HG03196 (cell line): ENCODE measurements around the gene ALDH1A2.
"Not testable (repeated sequence)": the region's sequence is repeated elsewhere in the genome, so short reads cannot be mapped to it uniquely, and the experiment has no call there.

ENCODE experiments used
- ATAC-seq: cut with Tn5 transposase; IDR thresholded peaks from one replicate; pipeline ENCODE4 v1.9.1; 2021; ENCODE audit not compliant: unreplicated experiment

Gene ALDH1A2

DNA sequence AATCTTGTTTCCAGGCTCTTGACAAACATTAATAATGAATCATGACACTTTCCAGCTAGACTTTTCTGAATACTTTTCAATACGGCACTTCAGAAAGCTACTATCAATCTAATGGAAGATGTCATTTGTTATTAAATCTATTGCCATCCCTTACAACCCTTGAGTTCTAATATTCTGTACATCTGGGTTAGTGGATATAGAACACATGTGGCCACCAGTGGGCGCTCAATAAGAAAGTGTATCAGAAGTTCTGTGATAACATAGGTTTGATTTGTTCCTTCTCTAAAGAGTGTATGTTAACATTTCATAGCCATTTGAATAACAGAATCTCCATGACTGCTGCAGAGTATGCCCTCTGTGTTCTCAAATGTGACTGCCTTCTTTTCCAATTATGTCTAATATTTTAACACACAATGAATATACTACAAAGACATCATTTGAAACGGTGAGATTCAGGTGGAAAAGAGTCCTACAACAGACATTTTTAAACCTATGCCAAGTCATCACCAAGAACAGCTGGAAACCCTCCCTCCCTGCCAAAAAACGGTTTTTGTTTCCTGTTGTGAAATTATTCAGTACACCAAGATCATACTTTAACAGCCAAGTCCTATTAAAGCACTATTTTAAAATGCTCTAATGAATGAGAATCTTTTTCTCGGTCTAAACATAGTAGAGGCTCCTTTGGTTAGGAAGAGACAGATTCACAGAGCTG, 22.2 kb downstream of the ALDH1A2 start:
- ATAC-seq = no peak

DNA sequence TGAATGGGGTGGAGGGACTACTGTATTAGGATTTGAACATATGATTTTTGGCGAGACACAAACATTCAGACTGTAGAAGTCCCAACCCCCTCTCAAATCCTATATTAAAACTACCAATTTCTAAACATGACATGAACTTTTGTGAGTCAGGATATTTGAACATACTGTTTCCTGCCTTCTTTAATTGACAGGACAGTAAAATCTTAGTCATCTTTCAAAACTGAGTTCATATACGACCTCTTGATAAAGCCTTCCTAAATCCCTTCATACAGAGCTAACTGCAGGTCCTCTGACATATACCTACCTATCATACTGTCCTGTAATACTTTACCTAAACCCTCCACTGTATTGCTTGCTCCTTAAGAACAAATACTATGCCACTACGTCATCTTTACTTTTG, 23.5 kb downstream of the ALDH1A2 start:
- no peak for ATAC-seq

DNA sequence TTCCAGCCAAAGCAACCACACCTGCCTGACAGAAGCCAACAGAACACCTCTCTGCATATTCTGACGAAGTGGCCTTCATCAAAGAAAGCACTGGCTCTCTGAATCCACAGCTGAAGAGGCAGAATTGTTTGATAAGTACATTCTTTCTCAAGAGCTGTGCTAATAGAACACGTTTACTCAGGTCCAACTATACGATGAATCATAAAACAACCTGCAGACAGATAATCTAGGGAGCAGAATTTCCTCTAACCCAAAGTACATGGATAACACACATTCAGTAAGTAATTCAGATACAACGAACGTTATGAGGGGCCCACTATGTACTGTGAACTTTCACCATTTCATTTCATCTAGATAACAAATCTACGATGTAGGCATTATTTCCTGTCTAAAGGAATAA, 25.4 kb downstream of the ALDH1A2 start:
- no peak for ATAC-seq

DNA sequence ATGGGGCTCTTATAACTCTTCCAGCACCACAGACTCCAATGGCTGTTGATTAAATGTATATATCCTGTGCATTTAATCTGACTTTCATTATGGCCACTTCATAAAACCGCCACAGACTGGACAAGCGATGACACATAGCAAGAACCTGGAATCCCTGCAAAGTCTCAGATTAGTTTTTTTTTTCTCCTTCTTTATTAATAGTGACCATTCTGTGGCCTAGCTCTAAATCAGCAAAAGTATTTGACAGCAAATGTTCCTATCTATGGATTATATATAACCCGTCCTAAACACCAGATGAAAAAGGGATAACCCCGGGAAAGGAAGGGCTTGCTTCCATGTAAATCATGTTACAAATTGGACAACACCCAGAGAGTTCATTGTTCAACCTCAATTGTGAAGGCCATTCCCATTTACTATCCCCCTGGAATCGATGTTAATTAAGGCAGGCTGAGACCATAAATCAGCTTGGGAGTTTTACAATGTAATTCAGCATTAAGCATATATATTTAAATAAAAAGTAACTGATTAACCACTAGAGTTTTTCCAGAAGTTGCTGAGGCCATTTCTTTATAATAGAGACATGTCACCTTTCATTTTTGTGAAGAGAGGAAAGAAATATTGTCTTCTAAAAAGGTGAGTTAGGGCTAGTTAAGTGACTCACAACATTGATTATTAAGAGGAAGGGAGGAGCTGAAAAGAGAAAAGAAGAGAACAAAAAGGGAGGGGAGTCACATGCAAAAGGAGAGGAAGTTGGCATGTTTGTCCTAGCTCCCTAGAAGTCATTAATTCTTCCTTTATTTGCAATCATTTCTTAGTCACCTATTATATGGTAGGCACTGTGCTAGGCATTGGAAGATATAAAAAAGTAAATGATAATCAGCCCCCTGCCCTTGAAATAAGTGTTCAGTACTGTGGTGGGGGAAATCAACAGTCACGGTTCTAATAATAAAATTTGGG, 26.2 kb downstream of the ALDH1A2 start:
- no peak for ATAC-seq

DNA sequence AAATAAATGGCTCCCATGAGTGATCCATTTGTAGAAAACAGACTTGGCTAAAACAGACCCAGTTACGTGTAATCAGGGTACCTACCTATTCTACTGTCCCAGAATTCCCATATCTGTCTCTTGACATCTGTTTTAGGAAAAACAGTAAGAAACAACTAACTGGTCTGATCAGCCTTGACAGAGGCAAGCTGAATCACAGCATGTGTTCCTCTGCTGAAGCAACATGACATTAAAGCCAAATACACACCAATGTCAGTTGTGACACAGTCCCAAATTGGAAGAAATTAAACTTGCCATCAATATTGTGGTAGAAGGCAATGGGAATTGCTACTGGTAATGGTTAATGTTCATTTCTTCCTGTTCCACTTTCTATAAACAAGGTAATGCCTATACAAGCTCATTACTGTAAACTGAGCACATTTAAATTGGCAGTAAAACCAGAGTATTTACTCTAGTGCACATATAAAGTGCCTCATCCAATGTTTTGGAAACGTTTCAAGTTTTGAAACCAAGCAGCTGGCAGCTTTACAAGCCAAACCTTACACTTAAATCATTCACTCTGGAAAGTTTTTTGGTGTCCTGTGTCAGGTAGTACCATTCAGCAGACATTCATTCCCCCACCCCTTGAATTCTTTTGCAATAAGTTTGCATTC, 27.0 kb downstream of the ALDH1A2 start:
- no peak for ATAC-seq

DNA sequence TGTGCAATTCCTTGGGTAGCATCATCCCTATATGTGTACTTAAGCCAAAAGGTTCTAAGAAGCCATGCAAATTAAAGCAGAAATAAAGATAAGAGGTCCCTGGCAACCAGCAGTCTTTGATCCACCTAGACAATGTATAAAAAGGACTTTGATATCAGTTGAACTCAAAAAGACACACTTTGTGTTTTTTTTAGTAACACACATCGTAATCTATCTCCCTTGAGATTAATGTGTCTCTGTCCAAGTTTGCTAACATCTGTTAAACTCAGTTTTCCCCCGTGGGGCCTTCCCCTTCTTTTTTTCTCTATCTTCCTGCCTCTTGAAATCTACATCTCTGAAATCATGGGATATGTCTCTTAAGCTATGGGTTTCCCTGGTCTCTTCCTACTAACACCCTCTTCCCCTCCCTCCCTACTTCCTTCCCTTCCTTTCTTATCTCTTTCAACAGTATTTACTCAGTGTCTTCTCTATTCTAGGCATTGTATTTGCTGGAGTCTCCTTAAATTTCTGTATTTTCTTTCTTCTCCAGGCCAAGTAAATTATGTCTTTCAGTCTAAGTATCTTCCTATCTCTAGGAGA, 27.7 kb downstream of the ALDH1A2 start:
- no peak for ATAC-seq

DNA sequence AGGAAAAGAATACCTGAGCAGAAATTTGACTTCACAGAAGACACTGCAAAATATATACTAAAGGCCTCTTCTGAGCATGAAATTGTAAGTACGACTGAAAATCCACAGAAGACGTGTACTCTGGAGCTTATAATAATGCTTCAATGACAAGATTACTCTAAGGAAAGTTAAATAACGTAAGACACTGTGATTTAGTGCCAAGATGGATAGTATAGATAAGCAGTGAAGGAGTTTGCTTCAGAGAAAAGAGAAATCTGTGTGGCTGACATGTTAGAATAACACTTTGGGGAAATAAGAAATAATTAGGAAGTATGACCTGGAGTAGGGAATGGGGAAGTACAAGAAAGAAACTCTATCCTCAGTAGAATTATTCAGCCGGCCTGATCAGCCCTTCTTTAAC, 28.9 kb downstream of the ALDH1A2 start:
- no peak for ATAC-seq

DNA sequence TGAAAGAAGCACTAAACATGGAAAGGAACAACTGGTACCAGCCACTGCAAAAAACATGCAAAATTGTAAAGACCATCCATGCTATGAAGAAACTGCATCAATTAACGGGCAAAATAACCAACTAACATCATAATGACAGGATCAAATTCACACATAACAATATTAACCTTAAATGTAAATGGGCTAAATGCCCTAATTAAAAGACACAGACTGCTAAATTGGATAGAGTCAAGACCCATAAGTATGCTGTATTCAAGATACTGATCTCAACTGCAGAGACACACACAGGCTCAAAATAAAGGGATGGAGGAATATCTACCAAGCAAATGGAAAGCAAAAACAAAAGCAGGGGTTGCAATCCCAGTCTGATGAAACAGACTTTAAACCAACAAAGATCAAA, 37.1 kb downstream of the ALDH1A2 start:
- not testable (repeated sequence) for ATAC-seq

DNA sequence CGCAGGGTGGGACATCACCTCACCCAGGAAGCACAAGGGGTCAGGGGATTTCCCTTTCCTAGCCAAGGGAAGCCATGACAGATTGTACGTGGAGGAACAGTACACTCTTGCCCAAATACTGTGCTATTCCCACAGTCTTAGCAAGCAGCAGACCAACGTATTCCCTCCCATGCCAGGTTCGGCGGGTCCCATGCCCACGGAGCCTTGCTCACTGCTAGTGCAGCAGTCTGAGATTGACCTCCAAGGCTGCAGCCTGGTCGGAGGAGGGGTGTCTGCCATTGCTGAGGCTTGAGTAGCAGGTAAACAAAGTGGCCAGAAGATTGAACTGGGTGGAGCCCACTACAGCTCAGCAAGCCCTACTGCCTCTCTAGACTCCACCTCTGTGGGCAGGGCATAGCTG, 39.0 kb downstream of the ALDH1A2 start:
- ATAC-seq = no peak

DNA sequence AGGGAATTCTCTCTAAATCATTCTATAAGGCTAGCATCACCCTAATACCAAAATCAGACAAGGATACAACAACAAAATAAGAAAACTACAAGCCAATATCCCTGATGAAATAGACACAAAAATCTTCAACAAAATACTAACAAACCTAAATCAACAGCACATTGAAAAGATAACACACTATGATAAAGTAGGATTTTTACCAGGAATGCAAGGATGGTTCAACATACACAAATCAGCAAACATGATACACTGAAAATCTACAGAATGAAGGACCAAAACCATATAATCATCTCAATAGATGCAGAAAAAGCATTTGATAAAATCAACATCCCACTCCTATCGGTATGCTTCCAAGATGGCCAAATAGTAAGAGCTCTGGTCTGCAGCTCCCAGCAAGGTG, 39.5 kb downstream of the ALDH1A2 start:
- ATAC-seq = no peak

DNA sequence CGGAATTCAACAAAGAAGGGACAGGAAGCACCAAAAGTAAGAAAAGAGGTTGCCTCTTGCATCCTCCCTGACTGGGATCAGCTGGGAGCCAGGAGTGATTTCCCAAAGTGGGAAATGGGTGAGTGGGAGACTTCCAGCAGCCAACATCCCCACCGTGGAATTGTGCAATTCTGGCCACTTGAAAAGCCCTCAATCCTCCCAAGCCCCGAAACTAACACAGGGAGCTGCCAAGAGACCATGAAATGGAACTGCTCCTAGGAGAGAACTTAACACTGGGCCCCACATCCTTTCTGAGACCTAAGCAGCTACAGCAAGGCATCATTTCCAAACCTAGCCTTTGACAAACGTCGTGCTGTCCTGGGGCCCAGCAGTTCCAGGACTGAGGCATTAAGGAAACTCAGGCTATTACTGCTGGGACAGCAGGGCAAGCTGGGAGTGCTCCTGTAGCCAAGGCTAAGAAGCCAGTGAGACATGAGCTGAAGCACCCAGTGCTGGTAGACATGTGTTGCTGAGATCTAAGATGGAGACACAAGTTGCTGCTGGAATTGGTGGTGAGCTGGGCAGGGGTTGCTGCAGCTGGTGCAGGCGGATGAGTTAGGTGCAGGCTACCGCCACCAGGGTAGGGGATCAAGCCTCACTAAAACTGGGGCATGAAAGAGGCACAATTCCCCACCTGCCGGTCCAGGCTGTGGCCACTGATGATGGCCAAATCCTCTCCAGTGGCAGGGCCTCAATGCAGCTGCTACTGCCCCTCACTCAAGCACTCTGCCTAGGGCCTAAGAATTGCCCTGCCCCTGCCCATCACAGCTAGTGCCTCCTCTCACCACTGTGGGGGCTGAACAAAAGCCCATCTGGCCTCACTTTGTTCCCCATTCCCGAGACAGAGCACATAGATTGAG, 43.9 kb downstream of the ALDH1A2 start:
- no peak for ATAC-seq

DNA sequence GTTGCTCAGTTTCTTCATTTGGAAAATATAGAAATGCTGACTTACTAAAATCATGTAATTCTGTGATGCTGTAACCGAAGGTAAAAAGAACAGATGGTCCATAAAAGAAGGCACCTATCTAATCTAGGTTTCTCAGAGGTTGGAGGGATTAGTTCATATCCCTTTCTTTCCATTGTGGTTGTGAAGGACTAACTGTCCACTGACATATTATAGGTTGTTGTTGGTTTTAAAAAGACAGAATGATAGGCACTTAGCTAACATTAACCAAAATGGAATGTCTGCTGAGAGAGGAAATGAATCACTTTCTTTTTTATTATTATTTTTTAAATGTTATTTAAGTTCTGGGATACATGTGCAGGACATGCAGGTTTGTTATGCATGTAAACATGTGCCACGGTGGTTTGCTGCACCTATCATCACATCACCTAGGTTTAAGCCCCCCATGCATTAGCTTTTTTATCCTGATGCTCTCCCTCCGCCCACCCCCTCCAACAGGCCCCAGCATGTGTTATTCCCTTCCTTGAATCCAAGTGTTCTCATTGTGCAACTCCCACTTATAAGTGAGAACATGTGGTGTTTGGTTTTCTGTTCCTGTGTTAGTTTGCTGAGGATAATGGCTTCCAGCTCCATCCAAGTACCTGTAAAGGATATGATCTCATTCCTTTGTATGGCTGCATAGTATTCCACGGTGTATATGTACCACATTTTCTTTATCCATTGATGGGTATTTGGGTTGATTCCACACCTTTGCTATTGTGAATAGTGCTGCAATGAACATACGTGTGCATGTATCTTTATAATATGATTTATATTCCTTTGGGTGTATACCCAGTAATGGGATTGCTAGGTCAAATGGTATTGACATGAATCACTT, 45.8 kb downstream of the ALDH1A2 start:
- no peak for ATAC-seq

DNA sequence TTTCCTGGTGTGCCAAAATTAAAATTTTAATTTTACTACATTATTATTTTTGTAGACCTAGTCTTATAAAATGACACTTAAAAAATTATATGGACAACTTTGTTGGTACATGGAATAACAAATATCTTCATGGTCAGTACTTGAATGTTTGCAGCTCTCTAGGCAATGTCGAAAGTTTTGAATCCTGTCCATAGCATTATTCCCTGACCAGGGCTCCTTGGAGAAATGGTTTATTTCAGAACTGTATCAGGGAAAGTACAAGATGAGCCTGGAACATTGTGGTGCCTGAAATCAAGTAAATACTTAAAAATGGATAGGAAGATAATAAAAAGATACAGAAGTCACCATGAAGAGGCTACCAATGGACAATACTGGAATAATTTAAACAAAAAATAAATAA, 47.6 kb downstream of the ALDH1A2 start:
- ATAC-seq = no peak

DNA sequence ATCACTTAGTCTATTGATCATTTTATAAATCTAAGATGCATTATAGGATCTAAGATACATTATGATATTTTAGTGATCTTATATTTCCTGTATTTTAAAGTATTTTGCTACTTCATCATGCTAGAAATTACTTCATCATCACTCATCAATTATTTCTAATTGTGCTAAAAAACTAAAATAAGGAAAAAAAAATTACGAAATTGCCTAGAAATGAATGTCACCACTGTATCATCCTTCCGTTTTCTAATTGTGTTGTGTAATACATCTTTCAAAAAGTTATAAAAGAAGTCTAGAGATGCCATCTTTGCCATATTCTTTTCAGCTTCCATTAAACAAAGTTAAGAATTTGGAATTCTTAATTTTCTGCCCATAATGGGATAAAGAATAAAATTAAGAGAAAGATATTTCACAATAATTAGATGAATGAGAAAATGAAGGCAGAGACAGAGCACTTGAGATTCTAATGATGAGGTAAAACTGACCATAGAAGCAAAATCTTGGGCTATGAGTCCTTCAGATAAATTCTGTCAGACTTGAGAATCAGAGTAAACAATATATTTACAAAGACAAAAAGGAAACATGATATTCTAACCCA, 48.8 kb downstream of the ALDH1A2 start:
- no peak for ATAC-seq

DNA sequence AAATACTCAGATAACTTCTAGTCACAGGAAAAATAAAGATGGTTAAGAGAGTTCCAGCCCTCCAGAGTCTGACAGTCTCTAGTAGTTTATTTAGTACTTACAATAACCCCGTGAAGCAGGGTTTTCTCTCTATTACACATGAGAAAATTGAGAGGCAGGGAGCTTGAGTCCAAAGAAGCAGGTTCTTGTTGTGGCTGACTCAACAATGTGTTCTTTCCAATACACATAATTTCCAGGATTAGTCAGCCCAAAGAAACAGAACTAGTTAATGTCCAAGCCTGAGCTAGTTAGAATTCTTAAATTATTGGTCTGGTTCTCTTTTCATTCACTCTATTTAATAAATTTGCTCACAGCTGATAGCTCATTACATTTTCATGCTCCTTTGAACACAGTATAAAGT, 49.9 kb downstream of the ALDH1A2 start:
- ATAC-seq = no peak

DNA sequence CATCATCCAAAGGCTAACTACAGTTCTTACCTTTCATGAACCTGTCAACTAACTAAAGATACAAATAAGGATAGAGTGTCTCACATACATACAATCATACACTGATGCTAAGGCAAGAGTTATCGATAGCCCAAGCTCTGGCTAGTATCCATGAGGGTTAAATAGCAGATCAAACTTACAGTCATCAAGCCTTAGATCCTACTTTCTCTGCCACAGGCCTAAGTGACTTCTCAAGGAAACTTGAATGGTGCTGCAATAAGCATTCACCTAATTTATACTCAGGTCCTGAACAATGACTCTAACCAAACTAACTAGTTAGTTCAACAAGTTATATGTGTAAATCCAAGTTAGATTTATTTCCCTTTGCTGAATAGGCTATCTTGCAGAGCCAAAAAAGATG, 51.0 kb downstream of the ALDH1A2 start:
- ATAC-seq = no peak

DNA sequence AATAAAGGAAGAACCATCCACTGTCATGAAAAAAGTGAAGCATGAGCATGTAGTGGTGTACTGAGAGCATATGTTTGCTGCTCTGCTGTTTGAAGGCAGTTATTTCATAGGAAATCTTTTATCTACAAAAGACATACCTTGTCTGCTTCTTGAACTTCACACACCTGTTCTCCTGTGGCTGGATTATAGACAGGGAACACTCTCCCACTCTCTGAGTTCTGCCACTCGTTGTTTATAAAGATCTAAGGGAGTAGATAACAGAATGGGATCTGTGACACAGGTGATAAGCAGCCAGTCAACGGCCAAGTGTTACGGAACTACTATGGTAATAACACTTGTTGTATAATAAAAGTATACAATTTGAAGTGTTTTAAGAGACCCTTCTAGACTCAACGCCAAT, 51.5 kb downstream of the ALDH1A2 start:
- no peak for ATAC-seq

DNA sequence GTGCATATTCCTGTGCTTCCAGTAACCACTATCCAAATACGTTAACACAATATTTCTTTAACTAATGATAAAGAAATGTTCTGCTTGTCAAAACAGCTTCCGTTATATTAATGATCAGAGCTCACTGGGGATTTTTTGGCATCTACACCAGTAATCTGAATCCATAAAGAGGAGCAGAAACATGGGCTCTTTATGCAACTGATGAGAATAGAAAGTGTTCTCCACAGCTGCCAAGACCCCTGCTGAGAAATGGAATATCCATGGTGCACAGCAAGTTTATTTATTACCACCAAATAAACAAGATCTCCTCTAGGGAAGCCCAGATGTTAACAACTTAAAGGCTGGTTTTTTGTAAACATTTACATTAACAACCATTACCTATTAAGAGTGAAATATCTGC, 54.5 kb downstream of the ALDH1A2 start:
- no peak for ATAC-seq

DNA sequence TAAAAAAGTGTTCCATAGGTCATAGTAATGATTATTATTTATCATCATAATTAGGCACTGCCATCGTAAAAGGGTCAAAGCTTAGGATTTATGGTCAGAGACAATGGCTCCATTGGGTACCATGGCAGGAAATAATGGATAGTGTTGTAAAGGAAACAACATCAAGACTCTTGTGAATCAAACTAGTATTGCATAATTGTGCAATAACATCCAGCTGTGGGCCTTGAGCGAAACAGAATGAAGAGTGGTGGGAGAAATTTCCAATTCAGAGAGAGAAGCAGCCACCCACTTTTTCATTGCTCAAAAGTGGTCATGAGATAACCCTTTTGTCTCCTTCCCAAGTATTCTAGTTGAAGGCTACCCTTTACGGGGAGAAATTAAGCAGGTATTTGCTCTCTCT, 61.7 kb downstream of the ALDH1A2 start:
- ATAC-seq = no peak
